Muscle of arm (tissue), 14 donors: Measurements from ENCODE around the gene ARHGAP33. TPM values are rescaled to one million over a fixed set of nuclear protein-coding genes. Genes with fewer than 3 reads are reported as not detected.
A peak's percentile ranks its signal among the peaks of the same experiment; 100 is the strongest.

Experiments
- DNase-seq: peaks from one replicate; pipeline ENCODE4 v3.0.0-alpha.2; 2013
- long read RNA-seq, 11 donors: transcript quantifications; one replicate each; lab custom pipeline, GENCODE V29; 2026
- polyA plus RNA-seq, 12 donors: library from polyadenylated mRNA; unstranded; fragments of 120-200 nt; gene quantifications; one replicate each; pipeline ENCODE4 v1.2.1, GENCODE V29; 2013; ENCODE audit not compliant: insufficient read length in 12 of 12

The ARHGAP33 gene, protein sequence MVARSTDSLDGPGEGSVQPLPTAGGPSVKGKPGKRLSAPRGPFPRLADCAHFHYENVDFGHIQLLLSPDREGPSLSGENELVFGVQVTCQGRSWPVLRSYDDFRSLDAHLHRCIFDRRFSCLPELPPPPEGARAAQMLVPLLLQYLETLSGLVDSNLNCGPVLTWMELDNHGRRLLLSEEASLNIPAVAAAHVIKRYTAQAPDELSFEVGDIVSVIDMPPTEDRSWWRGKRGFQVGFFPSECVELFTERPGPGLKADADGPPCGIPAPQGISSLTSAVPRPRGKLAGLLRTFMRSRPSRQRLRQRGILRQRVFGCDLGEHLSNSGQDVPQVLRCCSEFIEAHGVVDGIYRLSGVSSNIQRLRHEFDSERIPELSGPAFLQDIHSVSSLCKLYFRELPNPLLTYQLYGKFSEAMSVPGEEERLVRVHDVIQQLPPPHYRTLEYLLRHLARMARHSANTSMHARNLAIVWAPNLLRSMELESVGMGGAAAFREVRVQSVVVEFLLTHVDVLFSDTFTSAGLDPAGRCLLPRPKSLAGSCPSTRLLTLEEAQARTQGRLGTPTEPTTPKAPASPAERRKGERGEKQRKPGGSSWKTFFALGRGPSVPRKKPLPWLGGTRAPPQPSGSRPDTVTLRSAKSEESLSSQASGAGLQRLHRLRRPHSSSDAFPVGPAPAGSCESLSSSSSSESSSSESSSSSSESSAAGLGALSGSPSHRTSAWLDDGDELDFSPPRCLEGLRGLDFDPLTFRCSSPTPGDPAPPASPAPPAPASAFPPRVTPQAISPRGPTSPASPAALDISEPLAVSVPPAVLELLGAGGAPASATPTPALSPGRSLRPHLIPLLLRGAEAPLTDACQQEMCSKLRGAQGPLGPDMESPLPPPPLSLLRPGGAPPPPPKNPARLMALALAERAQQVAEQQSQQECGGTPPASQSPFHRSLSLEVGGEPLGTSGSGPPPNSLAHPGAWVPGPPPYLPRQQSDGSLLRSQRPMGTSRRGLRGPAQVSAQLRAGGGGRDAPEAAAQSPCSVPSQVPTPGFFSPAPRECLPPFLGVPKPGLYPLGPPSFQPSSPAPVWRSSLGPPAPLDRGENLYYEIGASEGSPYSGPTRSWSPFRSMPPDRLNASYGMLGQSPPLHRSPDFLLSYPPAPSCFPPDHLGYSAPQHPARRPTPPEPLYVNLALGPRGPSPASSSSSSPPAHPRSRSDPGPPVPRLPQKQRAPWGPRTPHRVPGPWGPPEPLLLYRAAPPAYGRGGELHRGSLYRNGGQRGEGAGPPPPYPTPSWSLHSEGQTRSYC
- polyA plus RNA-seq, result 10 to 100 TPM in 11 of 12 donors, not detected in 1; 10.5 to 29.8 (median 15.8) TPM
- long read RNA-seq, donor 1, partial matches to known transcripts, result 12 of 12 reads
- long read RNA-seq, donor 1, other reads (novel, unspliced or antisense), result 0 of 12 reads
- long read RNA-seq, donor 2, partial matches to known transcripts, result 6 of 6 reads
- long read RNA-seq, donor 2, other reads (novel, unspliced or antisense), result 0 of 6 reads
- long read RNA-seq, donor 3, result 0 reads
- long read RNA-seq, donor 4, result 0 reads
- long read RNA-seq, donor 5, result 0 reads
- long read RNA-seq, donor 6, result 0 reads
- long read RNA-seq, donor 7, result 0 reads
- long read RNA-seq, donor 8, partial matches to known transcripts, result 0 of 1 reads
- long read RNA-seq, donor 8, other reads (novel, unspliced or antisense), result 0 of 1 reads
- long read RNA-seq, donor 9, result 0 reads
- long read RNA-seq, donor 10, result 0 reads
- long read RNA-seq, donor 11, result 0 reads

DNA sequence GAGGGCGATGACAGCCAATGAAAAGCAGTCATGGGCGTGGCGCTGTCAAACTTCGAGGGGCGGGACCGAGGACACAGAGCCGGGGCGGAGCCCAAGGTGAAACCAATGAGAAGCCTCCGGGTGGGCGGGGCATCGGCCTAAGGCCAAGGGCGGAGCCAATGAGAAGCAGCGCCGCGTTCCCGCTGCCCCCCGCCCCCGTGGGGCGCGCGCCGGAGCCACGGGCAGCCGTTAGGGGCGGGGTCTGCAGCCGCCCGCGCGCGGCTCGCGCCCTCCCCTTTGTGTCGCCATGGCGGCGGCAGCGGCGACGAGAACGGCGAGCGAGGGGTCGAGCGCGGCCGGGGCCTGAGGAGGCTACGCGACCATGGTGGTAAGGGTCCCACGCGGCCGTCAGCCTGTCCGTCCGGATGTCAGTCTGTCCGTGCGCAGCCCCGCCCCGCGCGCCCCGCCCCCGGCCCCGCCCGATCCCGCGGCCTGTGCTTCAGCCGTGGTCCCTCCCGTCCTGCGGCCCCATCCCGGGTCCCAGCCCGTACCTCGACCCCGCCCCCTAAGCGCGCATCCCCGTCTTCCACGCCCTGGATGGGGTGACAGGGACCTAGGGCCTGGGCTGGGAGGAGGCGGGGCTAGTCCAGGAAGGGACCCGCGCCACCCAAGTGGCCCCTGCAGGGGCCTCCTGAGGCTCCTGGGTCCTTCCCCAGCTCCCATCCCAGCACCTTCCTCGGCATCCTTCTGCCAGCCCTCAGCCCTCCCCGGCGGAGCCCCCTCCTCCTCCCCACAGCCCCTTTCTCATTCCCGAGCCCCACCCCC, at the start of gene ARHGAP33:
TSS of gene ARHGAP33 (plus strand) at position 267 of the 804 bp plus-strand sequence. CDS start at position 362, 95 bp downstream.
- peak; percentile 98 for DNase-seq

DNA sequence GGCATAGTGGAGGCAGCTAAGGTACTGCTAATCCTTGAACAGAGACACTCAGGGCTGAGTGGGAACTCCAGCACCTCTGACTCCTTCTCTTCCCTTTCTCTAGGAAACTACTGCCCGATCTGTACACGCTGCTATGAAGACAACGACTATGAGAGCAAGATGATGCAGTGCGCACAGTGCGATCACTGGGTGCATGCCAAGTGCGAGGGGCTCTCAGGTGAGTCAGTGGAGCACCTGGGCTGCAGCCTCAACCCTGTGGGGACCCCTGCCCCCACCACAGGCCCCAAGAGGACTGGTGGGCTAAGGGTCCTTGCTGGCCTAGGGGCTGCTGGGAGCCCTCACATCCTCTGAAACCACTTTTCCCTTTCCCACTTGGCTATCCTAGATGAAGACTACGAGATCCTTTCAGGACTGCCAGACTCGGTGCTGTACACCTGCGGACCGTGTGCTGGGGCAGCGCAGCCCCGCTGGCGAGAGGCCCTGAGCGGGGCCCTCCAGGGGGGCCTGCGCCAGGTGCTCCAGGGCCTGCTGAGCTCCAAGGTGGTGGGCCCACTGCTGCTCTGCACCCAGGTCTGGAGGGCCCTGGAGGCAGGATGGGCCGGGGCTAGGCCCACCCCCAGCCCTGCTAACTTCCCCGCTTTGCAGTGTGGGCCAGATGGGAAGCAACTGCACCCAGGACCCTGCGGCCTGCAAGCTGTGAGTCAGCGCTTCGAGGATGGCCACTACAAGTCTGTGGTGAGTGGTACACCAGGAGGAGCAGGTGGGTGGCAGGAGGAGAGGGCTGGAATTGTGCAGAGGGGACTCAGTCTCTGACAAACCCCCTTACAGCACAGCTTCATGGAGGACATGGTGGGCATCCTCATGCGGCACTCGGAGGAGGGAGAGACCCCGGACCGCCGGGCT, 48.1 kb upstream of the ARHGAP33 start:
- DNase-seq, result no peak

DNA sequence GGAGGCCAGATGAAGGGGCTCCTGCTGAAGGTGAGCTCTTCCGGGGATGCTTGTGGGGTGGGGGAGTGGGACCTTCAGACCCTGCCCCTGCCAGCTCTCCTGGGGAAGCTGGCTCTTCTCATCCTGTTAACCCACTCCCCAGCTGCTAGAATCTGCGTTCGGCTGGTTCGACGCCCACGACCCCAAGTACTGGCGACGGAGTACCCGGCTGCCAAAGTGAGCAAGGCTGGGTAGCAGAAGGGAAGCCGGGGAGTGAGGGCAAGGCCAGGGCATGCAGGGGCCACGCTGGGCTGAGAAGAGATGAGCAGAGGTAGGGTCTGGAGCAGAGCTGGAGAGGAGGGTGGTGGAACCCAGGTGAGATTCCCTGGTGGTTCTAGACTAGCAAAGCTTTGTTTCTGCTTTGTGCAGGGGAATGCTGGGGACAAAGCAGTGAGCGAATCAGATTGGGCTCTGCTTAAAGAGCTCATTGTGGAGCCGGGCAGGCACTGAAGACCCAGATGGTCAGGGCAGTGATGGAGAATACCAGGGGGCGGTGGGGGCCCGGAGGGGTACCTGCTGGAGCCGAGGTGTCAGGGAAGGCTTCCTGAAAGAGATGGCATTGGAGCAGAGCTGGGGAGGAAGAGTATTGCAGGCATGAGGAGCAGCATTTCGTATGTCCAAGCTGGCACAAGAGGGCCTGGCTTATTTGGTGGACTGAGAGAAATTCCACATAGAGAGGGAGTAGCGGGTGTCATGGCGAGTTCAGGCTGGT, 47.2 kb upstream of the ARHGAP33 start:
- no peak for DNase-seq

DNA sequence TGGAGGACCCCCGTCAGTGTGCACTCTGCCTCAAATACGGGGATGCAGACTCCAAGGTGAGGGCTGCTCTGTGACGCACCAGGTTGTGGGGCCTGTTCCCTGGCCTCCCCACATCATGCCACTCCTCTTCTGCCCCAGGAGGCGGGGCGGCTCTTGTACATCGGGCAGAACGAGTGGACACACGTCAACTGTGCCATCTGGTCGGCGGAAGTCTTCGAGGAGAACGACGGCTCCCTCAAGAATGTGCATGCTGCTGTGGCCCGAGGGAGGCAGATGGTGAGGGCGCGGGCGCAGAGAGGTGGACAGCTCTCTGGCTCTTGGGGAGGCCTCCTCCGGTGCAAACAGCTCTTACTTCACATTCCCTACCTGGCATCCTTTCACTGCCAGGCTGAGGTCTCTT, 46.3 kb upstream of the ARHGAP33 start:
- no peak for DNase-seq

DNA sequence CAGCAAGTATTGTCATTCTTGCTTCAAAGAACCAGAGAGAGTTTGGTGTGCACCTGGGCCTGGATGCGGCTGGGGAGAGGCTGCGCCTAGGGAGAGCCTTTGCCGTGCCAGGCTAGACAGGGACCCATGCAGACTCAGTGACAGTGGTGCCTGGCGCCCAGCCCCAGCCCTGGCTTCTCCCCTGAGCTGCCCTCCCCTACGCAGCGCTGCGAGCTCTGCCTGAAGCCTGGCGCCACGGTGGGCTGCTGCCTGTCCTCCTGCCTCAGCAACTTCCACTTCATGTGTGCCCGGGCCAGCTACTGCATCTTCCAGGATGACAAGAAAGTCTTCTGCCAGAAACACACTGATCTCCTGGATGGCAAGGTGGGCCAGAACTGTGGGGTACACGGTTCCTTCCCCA, 45.6 kb upstream of the ARHGAP33 start:
- no peak for DNase-seq

DNA sequence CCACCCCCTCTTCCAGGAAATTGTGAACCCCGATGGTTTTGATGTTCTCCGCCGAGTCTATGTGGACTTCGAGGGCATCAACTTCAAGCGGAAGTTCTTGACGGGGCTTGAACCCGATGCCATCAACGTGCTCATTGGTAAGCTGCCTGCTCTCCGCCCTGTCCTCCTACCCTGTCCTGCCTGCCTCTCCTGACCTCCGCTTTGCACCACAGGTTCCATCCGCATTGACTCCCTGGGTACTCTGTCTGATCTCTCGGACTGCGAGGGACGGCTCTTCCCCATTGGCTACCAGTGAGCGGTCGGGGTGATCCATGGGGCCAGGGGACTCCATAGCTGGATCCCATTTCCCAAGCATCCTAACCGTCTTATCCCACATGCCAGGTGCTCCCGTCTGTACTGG, 45.0 kb upstream of the ARHGAP33 start:
- no peak for DNase-seq

DNA sequence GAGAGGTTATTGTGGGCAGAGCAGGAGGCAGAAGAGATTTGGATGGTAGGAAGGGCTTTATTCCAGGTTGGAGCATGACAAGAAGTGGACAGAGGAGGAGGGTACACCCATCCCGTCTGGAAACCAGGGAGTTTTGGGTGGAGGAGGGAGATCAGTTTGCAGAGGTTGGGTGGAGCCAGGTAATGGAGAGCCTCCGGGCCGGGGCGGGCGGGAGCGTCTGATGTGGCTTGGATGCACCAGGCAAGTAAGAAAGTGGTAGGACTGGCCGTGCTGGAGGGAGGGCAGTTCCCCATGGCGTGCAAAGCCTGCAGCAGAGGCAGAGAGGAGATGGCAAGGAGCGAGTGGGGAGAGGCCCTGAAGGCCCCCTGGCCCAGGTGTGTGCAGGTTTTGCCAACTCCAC, 44.0 kb upstream of the ARHGAP33 start:
- DNase-seq, result no peak

DNA sequence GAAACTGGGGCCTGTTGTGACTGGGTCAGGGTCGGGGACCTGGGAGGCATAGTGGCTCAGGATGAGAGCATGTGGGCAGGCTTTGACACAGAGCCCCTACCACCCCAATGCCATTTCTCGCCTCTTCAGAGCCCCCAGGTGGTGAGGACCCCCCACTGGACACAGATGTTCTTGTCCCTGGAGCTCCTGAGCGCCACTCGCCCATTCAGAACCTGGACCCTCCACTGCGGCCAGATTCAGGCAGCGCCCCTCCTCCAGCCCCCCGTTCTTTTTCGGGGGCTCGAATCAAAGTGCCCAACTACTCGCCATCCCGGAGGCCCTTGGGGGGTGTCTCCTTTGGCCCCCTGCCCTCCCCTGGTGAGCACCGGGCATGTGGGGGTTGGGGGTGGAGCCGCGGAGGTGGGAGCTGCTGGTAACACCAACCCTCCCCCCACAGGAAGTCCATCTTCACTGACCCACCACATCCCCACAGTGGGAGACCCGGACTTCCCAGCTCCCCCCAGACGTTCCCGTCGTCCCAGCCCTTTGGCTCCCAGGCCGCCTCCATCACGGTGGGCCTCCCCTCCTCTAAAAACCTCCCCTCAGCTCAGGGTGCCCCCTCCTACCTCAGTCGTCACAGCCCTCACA, 43.5 kb upstream of the ARHGAP33 start:
- DNase-seq, result no peak

DNA sequence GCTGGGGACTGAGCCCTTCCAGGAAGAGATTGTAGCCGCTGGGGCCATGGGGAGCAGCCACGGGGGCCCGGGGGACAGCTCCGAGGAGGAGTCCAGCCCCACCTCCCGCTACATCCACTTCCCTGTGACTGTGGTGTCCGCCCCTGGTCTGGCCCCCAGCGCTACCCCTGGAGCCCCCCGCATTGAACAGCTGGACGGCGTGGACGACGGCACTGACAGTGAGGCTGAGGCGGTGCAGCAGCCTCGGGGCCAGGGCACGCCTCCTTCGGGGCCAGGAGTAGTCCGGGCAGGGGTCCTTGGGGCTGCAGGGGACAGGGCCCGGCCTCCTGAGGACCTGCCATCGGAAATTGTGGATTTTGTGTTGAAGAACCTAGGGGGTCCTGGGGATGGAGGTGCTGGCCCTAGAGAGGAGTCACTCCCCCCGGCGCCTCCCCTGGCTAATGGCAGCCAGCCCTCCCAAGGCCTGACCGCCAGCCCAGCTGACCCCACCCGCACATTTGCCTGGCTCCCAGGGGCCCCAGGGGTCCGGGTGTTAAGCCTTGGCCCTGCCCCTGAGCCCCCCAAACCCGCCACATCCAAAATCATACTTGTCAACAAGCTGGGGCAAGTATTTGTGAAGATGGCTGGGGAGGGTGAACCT, 42.7 kb upstream of the ARHGAP33 start:
- no peak for DNase-seq

DNA sequence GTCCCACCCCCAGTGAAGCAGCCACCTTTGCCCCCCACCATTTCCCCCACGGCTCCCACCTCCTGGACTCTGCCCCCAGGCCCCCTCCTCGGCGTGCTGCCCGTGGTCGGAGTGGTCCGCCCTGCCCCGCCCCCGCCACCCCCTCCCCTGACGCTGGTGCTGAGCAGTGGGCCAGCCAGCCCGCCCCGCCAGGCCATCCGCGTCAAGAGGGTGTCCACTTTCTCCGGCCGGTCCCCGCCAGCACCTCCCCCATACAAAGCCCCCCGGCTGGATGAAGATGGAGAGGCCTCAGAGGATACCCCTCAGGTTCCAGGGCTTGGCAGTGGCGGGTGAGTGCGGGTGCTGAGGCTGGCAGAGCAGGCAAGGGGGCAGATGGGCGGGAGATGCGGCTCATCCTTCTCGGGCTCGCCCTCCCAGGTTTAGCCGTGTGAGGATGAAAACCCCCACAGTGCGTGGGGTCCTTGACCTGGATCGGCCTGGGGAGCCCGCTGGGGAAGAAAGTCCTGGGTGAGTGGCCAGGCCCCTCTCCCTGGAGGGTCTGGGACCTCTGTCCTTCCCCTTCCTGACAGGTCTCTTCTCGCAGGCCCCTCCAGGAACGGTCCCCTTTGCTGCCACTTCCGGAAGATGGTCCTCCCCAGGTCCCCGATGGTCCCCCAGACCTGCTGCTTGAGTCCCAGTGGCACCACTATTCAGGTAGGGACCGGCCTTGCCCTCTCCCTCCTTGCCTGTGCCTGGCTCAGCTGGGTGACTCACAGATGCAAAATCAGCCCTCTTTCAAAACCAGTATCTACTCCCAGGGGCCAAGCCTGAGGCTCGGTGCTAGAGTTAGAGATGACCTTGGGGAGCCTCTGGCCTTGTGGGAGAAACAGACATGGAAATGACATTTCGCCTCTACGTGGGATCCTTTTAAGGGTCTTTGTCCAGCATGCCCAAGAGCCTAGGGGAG, 41.9 kb upstream of the ARHGAP33 start:
- DNase-seq, result no peak

DNA sequence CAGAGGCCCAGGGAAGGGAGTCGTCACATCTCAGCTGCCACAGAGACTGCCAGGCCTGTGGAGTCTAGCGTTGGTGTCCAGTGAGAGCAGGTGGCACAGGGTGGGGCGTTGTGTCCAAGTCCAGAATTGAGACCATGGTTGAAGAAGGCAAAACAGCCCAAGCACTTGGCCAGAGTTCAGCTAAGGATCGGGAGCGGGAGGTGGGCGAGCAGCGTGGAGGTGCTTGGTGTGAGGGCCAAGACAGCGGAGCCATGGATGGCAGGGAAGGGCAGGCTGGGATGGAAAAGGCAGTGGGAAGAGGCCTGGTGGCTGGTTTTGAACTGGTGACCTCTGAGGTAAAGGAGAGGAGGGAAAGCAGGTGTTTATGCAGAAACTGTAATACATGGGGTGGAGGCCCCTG, 41.1 kb upstream of the ARHGAP33 start:
- DNase-seq, result no peak

DNA sequence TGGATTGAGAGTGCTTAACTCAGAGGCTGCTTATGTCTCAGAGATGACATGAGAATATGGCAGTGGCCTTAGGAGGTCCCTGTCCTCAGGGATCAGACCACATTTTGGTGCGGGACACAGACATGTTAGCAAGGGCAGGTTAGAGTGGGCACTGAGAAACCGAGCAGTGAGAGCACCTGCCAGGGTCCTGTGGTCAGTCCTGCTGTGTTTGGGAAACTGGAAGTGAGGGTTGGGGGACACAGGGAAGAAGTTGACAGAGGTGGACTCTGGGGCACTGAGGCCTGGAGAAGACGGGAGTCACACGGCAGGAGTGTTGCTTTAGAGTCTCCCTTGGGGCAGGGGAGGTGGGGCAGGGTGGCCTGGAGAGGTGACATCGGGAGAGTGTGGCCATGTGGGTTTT, 40.5 kb upstream of the ARHGAP33 start:
- no peak for DNase-seq

DNA sequence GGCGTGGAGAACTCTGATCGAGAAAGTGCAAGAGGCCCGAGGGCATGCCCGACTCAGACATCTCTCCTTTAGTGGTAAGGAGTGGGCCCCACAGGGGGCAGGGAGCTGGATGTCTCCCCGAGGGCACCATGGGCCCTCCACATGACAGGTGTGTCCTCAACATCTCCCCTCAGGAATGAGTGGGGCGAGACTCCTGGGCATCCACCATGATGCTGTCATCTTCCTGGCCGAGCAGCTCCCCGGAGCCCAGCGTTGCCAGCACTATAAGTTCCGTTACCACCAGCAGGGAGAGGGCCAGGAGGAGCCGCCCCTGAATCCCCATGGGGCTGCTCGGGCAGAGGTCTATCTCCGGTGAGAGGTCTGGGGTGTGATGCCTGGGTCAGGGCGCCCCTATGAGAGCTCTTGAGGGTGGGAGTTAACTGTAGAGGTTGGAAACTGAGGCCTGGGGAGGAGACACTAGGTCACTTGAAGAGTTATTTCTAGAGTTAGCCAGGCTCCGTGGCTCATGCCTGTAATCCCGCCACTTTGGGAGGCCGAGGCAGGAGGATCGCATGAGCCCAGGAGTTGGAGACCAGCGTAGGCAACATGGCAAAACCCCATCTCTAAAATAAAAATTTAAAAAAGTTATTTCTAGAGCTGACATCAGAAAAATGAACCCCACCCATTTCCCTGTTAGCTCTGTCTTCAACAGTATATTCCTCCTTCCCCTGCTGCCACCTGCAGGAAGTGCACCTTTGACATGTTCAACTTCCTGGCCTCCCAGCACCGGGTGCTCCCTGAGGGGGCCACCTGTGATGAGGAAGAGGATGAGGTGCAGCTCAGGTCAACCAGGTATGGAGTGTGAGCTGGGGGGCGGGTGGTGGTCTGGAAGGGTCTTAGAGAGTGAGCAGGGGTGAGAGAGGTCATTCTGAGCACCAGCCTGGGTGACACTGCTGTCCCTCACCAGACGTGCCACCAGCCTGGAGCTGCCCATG, 38.2 kb upstream of the ARHGAP33 start:
- DNase-seq, result no peak

DNA sequence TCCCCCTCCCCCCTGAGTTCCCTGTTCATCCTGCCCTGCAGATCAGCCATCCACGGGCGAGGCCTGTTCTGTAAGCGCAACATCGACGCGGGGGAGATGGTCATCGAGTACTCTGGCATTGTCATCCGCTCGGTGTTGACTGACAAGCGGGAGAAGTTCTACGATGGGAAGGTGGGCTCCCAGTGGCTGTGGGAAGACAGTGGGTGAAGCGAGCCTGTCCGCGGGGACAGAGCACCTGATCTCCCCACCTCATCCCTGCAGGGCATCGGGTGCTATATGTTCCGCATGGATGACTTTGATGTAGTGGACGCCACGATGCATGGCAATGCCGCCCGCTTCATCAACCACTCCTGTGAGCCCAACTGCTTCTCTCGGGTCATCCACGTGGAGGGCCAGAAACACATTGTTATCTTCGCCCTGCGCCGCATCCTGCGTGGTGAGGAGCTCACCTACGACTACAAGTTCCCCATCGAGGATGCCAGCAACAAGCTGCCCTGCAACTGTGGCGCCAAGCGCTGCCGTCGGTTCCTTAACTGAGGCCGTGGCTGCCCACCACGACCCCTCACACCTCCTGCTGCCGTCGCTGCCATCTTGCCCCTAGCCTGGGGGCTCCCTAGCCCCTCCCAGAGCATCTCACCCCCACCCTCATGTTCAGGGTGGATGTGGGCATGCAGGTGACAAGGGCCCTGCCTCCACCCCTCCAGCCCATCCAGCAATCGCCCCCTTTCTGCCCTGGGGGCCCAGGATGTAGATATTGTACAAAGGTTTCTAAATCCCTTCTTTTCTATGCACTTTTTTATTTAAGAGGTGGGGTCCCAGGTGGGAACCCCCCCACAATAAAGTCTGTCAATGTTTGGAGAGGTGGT, 37.1 kb upstream of the ARHGAP33 start:
- DNase-seq, result no peak
